Activated CD4-positive, alpha-beta T cell treated with anti-CD3 and anti-CD28 coated beads, Interleukin-2, Interleukin-4, amounts not matched to agents 100 ng/mL and 50 ng/mL, durations not matched to agents 16 hours and 8 hours (primary cell): Measurements from ENCODE around the gene SLC9A8.

Experiments used
- DNase-seq: peaks from one replicate; pipeline ENCODE4 v3.0.0-alpha.2; 2020; ENCODE audit warnings: low spot score

SLC9A8 gene

DNA sequence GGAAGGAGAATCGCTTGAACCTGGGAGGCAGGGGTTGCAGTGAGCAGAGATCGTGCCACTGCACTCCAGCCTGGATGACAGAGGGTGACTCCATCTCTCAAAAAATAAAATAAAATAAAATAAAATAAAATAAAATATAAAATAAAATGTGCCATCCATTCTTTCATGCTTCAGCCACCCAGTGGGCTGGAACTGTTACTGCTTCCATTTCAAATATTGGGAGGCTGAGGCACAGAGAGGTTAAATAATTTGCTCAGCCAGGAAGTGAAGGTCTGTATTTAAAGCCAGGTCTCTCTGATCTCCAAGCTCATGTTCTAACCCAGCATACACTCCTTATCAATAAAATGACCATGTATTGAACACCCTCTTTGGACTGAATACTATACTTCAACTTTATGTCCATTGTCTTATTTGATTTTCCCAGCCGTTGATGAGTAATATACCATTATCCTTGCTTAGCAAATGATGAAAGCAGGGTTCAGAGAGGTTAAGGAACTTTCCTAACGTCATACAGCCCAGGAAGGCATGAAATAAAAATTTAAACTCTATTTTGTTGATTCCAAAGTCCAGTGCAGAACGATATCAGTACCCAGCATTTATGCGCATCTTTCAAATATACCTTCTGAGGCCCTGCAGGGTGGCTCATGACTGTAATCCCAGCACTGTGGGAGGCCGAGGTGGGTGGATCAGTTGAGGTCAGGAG, 25.8 kb upstream of the SLC9A8 start:
- no peak for DNase-seq

DNA sequence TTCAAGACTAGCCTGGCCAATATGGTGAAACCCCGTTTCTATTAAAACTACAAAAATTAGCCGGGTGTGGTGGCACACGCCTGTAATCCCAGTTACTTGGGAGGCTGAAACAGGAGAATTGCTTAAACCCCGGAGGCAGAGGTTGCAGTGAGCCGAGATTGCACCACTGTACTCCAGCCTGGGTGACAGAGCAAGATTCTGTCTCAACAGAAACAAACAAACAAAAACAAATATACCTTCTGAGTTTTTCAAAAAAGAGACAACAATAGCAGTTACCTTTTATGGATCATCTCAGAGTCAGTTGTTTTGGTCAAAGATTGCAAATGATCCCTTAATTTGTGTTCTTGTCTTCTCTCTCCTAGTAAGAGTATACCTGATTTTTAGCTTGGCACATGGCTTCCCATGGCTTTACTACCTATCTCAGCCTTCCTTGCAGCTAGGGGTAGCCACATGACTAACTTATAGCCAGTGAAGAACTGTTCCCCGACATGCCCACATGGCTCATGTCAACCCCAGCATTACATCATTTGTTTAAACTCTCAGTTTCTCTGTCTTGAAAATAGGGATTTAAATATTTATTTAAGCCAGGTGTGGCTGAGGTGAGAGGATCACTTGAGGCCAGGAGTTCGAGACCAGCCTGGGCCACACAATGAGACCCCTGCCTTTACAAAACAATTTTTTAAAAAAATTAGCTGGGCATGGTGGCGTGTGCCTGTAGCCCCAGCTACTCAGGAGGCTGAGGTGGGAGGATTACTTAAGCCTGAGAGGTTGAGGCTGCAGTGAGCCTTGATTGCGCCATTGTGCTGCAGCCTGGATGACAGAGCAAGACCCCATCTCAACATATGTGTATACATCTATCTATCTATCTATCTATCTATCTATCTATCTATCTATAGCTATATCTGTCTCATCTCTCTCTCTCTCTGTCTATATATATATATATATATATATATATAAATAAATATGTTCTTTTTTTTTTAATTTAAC, 25.0 kb upstream of the SLC9A8 start:
- DNase-seq, result no peak

DNA sequence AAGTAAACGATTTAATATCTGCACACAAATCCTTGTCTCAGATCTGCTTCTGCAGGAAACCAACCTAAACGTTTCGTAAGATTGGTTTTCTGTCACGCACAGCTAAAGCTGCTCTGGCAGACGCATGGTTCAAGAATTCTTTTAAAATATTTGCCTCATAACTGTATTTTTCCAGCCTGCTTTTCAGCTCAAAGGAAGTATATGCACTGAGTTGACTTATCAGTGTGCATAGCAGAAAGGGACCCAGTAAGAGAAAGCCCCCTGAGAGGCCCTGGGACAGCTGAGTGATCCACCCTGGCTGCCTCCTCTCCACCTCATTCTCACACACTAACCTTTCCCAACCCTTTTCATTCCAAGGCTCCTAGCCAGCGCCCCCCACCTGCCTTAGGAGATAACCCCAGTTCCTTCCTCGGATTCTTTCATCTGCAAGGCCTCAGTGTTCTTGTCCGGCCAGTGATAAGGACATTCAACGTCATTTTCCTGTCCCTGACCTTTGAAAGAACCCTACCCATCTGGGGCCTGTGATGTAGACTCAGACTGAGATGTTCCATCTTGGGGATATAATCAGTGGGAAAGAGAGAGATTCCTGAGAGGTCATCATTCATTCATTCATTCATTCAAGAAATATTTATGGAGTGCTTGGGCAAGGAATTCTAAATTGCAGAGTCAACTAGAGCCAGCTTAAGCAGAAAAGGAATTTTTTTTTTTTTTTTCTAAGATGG, 22.4 kb upstream of the SLC9A8 start:
- DNase-seq, result no peak

DNA sequence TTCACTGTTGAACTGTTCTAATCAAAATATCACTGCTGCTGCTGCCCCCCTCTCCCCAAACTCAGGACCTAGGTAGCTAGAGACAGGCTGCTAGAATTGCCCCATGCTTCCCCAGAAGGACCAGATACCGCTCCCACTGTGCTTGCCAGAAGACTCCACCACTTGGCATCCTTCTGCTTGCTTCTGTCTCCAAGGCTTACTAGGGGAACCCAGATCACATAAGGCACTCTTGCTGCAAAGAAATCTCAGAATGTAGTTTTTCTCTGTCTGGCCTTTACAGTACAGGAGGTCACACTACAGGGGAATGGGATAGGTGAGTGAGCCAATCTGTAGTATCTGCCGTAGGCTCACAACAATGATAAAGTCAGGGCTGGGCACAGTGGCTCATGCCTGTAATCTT, 21.5 kb upstream of the SLC9A8 start:
- DNase-seq, result no peak

DNA sequence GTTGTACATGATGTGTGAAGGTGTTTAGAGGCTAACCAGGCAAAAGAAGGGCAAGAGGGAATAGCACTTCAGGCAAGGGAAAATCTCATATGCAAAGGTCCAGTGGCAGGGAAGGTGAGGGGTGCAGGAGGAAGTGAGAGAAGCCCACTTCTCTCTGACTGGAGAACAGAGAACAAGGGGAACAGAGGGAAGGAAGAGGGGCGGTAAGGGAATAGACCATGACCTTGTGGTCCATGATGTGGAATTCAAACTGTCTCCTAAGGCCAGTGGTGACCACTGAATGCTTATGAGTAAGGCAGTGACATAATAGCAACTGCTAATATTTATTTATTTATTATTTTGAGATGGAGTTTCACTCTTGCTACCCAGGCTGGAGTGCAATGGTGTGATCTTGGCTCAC, 20.6 kb upstream of the SLC9A8 start:
- DNase-seq, result no peak

DNA sequence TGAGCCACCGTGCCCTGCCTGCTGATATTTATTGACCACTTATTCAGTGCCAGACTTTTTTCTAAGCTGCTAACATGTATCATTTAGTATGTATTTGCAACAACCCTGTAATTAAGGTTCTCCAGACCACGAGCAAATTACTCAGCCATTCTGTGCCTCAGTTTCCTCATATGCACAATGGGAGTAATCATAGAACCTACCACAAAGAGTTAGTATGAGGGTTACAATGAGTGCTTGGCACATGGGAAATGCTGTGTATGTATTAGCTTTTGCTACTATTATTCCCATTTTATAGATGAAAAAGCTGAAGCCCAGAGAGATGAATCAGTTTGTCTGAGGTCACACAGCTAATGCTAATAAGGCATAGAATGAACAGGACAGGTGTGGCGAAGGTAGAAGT, 20.0 kb upstream of the SLC9A8 start:
- no peak for DNase-seq

DNA sequence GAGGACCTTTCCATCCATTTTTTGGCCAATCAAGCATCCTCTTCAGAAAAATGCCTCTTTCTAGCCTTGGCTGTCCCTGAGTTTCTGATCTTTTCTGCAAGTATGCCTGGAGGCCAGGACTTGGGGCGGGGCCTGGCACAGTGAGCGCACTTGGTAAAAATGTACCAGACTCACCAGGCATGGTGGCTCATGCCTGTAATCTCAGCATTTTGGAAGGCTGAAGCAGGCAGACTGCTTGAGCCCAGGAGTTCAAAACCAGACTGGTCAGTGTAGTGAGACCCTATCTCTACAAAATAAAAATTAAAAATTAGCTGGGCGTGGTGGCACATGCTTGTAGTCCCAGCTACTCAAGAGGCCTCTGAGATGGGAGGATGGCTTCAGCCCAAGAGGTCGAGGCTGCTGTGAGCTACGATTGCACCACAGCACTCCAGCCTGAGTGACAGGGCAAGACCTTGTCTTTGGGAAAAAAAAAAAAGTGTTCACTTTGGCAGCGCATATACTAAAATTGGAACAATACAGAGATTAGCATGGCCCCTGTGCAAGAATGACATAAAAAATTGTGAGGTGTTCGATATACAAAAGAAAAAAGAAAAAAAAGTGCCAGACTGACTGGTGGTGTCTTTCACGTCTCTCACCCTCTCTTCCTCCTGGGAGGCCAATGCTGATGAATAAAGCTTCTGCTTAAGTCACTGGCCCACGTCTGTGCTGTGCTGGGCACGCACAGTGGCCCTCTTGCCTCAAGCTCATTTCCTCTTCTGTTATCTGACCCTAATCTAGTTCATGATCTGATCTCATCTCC, 18.1 kb upstream of the SLC9A8 start:
- DNase-seq, result peak; percentile 30

DNA sequence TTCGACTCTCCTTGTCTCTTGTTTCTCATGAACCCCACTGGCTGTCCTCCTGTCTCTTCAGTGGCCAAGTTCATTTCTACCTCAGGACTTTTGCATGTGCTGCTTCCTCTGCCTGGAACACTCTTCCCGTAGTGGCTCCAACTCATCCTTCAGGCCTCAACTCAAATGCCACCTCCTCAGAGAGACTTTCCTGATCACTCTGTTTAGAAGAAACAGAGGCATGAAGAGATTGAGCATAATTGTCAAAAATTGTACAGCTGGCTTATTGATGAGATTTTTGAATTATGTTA, 17.5 kb upstream of the SLC9A8 start:
- DNase-seq, result no peak

DNA sequence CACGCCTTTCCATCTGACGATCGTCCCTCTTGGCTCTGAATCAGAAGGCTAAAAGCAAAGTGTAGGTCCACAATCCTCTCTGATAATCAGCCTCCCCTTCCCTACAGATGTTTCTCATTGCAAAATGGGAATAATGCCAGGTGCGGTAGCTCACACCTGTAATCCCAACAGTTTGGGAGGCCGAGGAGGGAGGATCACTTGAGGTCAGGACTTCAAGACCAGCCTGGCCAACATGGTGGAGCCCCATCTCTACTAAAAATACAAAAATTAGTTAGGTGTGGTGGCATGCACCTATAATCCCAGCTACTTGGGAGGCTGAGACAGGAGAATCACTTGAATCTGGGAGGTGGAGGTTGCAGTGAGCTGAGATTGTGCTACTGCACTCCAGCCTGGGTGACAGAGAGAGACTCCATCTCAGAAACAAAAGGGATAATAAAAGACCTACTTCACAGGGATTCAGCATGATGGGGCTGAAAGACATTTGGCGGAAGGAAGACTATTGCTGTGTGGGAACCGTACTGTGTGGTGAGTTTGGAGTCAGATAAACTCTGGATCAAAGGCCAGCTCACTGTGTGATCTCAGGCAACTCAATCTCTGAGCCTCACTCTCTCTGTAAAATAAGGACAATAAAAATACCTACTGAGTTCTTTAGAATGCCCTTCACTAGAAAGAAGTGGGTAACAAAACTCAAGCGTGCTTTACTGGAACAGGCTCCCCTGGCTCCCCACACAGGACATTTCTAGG, 15.9 kb upstream of the SLC9A8 start:
- no peak for DNase-seq

DNA sequence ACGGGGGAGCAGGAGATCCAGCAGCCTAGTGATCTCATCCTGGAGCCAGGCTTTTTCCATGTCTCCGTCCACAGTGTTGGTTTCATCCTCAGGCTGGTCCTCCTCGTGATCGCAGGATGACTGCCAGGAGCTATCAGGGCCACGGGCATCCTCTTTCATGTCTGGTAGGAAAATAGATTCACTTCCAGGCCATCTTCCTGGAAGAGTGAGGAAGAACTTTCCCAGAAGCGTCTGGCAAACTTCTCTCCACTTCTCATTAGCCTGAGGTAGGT, 15.3 kb upstream of the SLC9A8 start:
- no peak for DNase-seq

DNA sequence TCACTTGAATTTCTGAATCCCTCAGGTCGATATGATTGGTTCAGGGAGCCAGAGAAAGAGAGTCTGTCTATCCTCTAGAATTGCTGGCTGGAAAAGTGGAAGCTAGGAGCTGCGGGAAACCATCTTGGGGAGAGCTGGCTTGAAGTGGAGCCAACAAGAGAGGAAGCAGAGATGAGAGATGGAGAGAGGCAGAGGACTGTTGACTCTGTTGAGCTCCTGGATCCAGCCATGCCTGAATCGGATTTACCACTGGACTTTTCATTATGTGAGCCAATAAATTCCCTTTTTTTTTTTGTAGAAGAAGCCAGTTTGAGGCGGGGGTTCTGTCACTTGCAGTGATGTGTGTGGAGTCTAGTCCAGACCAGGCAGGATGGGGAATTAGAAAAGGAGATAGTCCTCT, 13.9 kb upstream of the SLC9A8 start:
- no peak for DNase-seq

DNA sequence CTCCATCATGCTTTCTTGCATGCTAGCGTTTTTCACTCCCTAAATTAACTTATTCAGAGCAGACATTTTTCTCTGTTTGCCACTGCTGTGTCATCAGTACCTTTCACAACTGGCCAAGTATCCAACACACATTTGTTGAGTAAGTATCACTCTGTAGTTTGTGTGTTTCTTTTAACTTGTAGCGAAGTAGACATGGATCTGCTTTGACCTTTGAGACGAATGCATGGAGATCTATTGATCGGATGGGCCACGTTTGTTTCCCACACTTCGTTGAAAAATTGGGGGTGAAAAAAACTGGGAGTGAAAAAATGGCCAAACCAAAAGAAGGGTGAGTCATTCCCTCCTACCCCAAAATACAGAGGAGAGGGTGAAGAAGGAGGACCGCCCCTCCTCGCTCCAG, 12.9 kb upstream of the SLC9A8 start:
- DNase-seq, result no peak

DNA sequence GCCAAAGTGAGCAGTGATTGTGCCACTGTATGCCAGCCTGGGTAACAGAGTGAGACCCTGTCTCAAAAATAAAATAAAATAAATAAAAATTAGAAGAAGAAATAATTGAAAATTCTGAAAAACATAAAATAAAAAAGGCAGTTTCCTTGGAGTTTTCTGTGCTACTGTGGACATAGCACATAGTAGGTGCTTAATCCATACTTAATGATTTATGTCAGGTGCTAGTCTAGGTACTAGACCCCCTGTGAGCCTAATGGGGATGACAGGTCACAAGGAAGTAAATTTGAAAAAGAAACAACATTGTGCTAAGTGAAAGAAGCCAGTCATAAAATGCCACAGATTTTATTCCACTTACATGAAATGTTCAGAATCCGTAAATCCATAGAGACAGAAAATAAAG, 9.2 kb upstream of the SLC9A8 start:
- no peak for DNase-seq

DNA sequence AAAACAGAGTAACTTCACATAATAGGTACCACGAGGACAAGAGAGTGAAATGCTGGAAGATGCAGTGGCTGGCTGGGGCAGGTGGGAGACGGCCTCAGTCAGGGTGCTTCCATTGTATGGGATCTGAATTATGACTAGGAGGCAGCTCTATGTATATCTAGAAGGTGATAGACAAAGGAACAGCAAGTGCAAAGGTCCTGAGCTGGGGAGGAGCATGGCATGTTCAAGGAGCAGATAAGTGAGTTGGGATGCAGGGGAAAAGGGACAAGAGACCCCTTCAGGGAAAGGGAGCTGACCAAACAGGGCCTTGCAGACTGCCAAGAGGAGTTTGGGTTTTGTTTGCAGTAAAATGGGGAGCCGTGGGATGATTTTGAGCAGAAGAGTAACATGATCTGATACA, 8.3 kb upstream of the SLC9A8 start:
- no peak for DNase-seq

DNA sequence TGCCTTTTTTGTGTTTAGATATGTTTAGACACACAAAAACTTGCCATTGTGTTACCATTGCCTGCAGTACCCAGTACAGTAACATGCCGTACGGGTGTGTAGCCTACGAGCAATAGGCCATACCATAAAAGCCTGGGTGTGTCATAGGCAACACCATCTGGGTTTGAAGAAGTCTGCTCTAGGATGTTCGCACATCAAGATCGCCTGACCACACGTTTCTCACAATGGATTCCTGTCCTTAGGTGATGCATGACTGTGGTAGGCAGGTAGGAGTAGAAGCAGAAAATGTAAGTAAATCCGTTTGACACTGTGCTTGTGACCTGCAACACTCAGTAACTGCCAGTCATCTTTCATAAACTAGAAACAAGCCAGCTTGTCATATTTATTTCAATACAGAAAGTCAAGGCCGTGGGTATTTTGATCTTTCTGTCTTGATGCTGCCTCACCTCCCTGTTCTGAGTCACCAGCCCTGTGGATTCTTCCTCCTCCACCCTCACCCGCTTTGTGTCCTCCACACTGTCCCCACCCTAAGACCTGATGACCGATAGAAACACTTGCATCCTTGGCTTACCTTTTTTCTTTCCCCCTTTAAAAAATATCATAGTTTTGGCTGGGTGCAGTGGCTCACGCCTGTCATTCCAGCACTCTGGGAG, 7.3 kb upstream of the SLC9A8 start:
- DNase-seq, result peak; percentile 81

DNA sequence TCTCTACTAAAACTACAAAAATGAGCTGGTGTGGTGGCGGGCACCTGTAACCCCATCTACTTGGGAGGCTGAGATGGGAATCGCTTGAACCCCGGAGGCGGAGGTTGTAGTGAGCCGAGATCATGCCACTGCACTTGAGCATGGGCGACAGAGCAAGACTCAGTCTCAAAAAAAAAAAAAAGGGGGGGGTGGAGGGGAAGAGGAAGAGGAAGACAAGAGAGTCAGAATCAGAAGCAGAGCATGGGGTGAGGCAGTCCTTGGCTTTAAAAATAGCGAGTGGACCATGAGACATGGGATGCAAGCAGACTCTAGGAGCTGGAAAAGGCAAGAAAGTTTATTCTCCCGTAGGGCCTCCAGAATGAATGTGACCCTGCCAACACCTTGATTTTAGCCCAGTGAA, 3.9 kb upstream of the SLC9A8 start:
- no peak for DNase-seq

DNA sequence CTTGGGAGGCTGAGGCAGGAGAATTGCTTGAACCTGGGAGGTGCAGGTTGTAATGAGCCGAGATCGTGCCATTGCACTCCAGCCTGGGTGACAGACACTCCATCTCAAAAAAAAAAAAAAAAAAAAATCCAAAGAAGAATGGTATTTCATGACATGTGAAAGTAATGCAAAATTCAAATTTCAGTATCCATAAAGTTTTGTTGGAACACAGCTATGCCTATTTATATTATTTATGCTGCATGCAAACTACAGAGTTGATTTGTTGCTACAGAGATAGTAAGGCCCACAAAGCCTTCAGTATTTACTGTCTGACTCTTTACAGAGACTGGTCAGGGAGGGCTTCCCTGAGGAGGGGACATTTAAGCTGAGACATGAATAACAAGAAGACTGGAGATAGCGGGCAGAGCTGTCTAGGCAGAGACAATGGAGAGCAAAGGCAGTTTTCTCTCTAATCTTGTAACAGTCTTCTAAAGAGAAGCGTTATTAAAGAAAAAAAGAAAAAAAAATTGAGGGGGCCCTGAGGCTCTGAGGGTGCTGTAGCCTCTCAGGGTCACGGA, 2.7 kb upstream of the SLC9A8 start:
- no peak for DNase-seq

DNA sequence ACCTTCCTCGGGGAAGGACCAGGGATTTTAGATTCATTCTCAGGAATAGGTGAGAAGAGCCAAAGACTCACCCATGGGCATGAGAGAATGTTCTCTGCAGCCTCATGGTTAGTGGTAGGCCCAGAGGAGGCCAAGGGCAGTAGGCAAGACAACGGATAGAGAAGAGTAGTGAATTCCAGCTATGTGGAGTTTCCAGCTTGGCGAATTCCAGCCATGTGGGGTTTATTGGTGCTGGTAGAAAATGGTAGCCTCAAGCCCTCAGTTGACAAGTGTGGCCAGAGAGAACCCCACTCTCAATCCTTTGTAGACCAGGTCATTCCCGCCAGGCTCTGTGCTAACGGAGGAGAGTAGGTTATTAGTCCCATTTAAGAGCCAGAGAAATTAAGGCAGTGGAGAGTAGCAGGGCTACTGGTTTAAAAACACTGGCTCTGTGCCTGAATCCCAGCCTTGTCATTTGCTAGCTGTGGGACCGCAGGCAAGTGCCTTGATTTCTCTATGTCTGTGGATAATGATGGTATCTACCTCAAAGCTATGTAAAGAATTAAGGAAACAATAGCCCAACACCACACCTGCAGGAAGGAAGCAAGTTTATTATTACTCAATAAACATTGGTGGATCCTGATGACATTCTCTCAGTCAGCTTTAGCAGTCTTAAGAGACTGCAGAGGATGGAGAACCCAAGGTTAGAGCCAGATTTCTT, 2.0 kb upstream of the SLC9A8 start:
- DNase-seq, result no peak

DNA sequence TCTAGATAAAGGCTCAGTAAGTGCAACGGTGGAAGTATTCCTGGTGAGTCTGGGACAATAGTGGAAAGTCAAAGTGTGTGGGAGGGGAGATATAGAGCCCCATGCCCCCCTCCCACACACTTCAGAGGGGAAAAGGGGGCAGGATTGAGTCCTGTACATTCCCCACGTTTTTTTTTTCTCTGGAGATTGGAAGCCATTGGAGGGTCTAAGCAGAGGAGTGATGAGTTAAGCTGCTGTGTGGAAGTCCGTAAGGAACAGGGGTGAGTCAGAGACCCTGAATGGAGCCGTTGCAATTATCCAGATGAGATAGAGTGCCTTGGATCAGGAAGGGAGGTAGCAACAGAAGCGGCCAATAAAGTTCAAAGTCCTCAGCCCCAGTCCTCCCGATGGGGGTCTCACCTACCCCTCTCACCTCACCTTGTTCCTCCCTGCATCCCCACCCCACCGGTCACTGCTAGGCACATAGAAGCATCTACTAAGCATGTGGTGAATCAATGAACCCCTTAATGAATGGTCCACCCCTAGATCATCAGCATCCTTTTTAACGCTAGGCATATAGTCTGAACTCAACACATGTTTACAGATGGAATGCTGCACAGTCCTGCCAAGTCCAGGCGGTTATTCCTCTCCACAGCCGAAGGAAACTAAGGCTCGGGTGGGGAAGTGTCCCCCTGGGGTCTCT, 662 bp upstream of the SLC9A8 start:
- no peak for DNase-seq
